GM23338 (cell line): ENCODE data around the gene PSMG2. TPM values are rescaled to one million over a fixed set of nuclear protein-coding genes. Genes with fewer than 3 reads are reported as not detected.

Experiments
- ATAC-seq: fragments of 200-7000 bp; cut with Tn5 transposase; 3 replicates; pipeline ENCODE4 v1.9.1; 2020
- DNase-seq: peaks from one replicate; pipeline ENCODE4 v3.0.0-alpha.2; 2015; ENCODE audit warnings: low spot score
- H2AFZ ChIP-seq: fragments of 200-600 bp; sonication (generic); 2 replicates; pipeline ENCODE4 v1.8.0; 2016; ENCODE audit warnings: antibody characterized with exemption, mild to moderate bottlenecking, moderate library complexity
- H3F3A ChIP-seq: fragments of 200-600 bp; sonication (generic); replicated peaks from 2 replicates; pipeline ENCODE4 v1.8.0; 2017; ENCODE audit warnings: antibody characterized with exemption, mixed run types, low read depth
- H3K27ac ChIP-seq: fragments of 200-600 bp; sonication (generic); 2 replicates; pipeline ENCODE4 v1.6.1; 2016; ENCODE audit warnings: low read depth
- H3K27me3 ChIP-seq: fragments of 200-600 bp; sonication (generic); 2 replicates; pipeline ENCODE4 v1.8.0; 2016; ENCODE audit warnings: mild to moderate bottlenecking, mixed run types, moderate library complexity; ENCODE audit not compliant: insufficient read depth
- H3K36me3 ChIP-seq: fragments of 200-600 bp; sonication (generic); 2 replicates; pipeline ENCODE4 v1.8.0; 2016; ENCODE audit warnings: mild to moderate bottlenecking; ENCODE audit not compliant: insufficient read depth
- H3K4me1 ChIP-seq: fragments of 200-600 bp; sonication (generic); 2 replicates; pipeline ENCODE4 v1.8.0; 2016; ENCODE audit warnings: mild to moderate bottlenecking, moderate library complexity; ENCODE audit not compliant: insufficient read depth
- H3K4me2 ChIP-seq: fragments of 200-600 bp; sonication (generic); 2 replicates; pipeline ENCODE4 v1.7.1; 2017; ENCODE audit warnings: mixed run types
- H3K4me3 ChIP-seq: fragments of 200-600 bp; sonication (generic); 2 replicates; pipeline ENCODE4 v1.6.1; 2016; ENCODE audit warnings: mixed run types
- H3K79me2 ChIP-seq: fragments of 200-600 bp; sonication (generic); replicated peaks from 2 replicates; pipeline ENCODE4 v1.8.0; 2017; ENCODE audit warnings: mild to moderate bottlenecking; ENCODE audit not compliant: insufficient read depth
- H3K9me2 ChIP-seq: fragments of 200-600 bp; sonication (generic); 2 replicates; pipeline ENCODE4 v1.8.0; 2017; ENCODE audit not compliant: insufficient read depth
- H4K20me1 ChIP-seq: fragments of 200-600 bp; sonication (generic); replicated peaks from 2 replicates; pipeline ENCODE4 v1.8.0; 2017; ENCODE audit warnings: mild to moderate bottlenecking; ENCODE audit not compliant: insufficient read depth
- H3K27ac Mint-ChIP-seq: 2 replicates; pipeline ENCODE4 v1.8.0; 2020; ENCODE audit warnings: inconsistent platforms, mild to moderate bottlenecking, moderate library complexity, mixed read lengths
- H3K27me3 Mint-ChIP-seq: 3 replicates; pipeline ENCODE4 v1.8.0; 2022; ENCODE audit warnings: low read depth, mild to moderate bottlenecking, moderate library complexity, mixed read lengths, inconsistent platforms; ENCODE audit not compliant: insufficient read depth, poor library complexity
- H3K36me3 Mint-ChIP-seq: 3 replicates; pipeline ENCODE4 v1.8.0; 2021; ENCODE audit warnings: low read depth, mild to moderate bottlenecking, inconsistent platforms, moderate library complexity, mixed read lengths
- H3K4me1 Mint-ChIP-seq: 3 replicates; pipeline ENCODE4 v1.8.0; 2020; ENCODE audit warnings: mild to moderate bottlenecking, inconsistent platforms, mixed read lengths
- H3K4me3 Mint-ChIP-seq: 3 replicates; pipeline ENCODE4 v1.8.0; 2021; ENCODE audit warnings: moderate library complexity, mild to moderate bottlenecking, inconsistent platforms, mixed read lengths
- H3K9me3 Mint-ChIP-seq: 3 replicates; pipeline ENCODE4 v1.8.0; 2020; ENCODE audit warnings: moderate library complexity, mild to moderate bottlenecking, inconsistent platforms, mixed read lengths
- CREB1 ChIP-seq: fragments of 250-450 bp; sonication (Bioruptor Pico); IDR thresholded peaks from 2 replicates; pipeline ENCODE4 v1.5.0; 2020; ENCODE audit warnings: low read depth, mild to moderate bottlenecking, moderate library complexity
- EZH2phosphoT487 ChIP-seq: fragments of 200-600 bp; sonication (generic); IDR thresholded peaks from one replicate; pipeline ENCODE4 v1.8.1; 2018; ENCODE audit warnings: antibody characterized with exemption; ENCODE audit not compliant: unreplicated experiment
- JUNB ChIP-seq: IDR thresholded peaks from one replicate; pipeline ENCODE4 v1.6.1; 2016; ENCODE audit warnings: antibody characterized with exemption; ENCODE audit not compliant: unreplicated experiment
- STAT1 ChIP-seq: IDR thresholded peaks from one replicate; pipeline ENCODE4 v1.6.1; 2016; ENCODE audit warnings: antibody characterized with exemption; ENCODE audit not compliant: unreplicated experiment
- ZNF114 ChIP-seq: fragments of 250-450 bp; sonication (Bioruptor Pico); IDR thresholded peaks from 2 replicates; pipeline ENCODE4 v1.5.0; 2020; ENCODE audit warnings: mild to moderate bottlenecking, moderate library complexity
- polyA plus RNA-seq: library from polyadenylated mRNA; unstranded; fragments of >200 nt; fragmentation: Nextera tagmentation; extraction: Ambion mirVana; gene quantifications from 2 replicates; pipeline ENCODE4 v1.2.1, GENCODE V29; 2016
- total RNA-seq: library from RNA; depleted of rRNA; stranded (reverse); fragments of >200 nt; shearing (Covaris generic); gene quantifications from 2 replicates; pipeline ENCODE4 v1.2.3, GENCODE V29; 2014
- TF ChIP-seq, protein P1 (sequence below), 2 experiments: fragments of 200-600 bp in 1 of 2; sonication (generic) in 1 of 2; conservative IDR thresholded peaks; 2 replicates each; pipeline versions ENCODE4 v1.5.1 to v1.6.1; 2016 to 2017; ENCODE audit warnings: antibody characterized with exemption in 2 of 2, low read depth in 2 of 2, mild to moderate bottlenecking in 2 of 2, moderate library complexity in 1 of 2
- TF ChIP-seq, protein P2 (sequence below): fragments of 250-450 bp; sonication (Bioruptor Pico); IDR thresholded peaks from 2 replicates; pipeline ENCODE4 v1.5.0; 2020; ENCODE audit warnings: mild to moderate bottlenecking, moderate library complexity

The PSMG2 gene
- total and polyA plus RNA-seq, 2 experiments from 2014 or later: 87.8 to 151 TPM

DNA sequence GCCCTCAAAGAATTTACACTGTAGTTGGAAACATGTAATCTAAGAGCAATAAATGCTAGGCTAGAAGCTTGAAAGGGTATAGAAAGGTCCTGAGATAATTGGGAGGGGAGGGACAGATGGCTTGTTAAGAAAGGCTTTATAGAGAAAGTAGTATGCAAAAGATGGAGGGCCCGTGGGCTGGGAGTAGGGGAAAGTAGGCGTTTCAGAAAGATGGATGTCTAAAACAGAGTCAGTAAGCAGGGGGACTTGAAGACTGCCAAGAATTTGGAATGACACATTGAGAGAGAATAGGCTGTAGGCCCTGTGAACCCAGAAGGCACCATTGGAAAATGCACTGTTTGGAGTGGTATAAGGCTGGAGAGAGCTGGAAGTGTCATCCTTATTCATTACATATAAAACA, 822 bp downstream of the PSMG2 start:
- Mint-ChIP-seq H3K27ac (peak overlapping the region; percentile 100), H3K36me3 (peaks cover 38% of the 10 kb centered on the region), H3K9me3 (peaks cover 6% of the 10 kb centered on the region; the same call in 1 of the 3 replicates), H3K27me3 (peaks cover 8% of the 10 kb centered on the region), H3K4me3 (peak overlapping the region; percentile 95), H3K4me1 (peaks cover 23% of the 10 kb centered on the region)
- Histone ChIP-seq H3F3A (peaks cover 11% of the 10 kb centered on the region; the same call in 1 of the 2 replicates), H3K36me3 (peaks cover 29% of the 10 kb centered on the region), H3K9me2 (no peaks in the 10 kb centered on the region), H4K20me1 (peaks cover 17% of the 10 kb centered on the region; the same call in 1 of the 2 replicates), H3K27me3 (no peaks in the 10 kb centered on the region), H3K79me2 (peaks cover 67% of the 10 kb centered on the region), H2AFZ (no peak overlapping the region), H3K27ac (no peak overlapping the region), H3K4me3 (peak overlapping the region; percentile 81), H3K4me1 (peaks cover 13% of the 10 kb centered on the region; the same call in 1 of the 2 replicates), H3K4me2 (peak overlapping the region; percentile 93)
- DNase-seq: peak; percentile 30
- TF ChIP-seq STAT1 (no peak), JUNB (no peak), EZH2phosphoT487 (no peak), CREB1 (CRISPR knock-in tag) (no peak), ZNF114 (CRISPR knock-in tag) (no peak)
- TF ChIP-seq, protein P1, sequence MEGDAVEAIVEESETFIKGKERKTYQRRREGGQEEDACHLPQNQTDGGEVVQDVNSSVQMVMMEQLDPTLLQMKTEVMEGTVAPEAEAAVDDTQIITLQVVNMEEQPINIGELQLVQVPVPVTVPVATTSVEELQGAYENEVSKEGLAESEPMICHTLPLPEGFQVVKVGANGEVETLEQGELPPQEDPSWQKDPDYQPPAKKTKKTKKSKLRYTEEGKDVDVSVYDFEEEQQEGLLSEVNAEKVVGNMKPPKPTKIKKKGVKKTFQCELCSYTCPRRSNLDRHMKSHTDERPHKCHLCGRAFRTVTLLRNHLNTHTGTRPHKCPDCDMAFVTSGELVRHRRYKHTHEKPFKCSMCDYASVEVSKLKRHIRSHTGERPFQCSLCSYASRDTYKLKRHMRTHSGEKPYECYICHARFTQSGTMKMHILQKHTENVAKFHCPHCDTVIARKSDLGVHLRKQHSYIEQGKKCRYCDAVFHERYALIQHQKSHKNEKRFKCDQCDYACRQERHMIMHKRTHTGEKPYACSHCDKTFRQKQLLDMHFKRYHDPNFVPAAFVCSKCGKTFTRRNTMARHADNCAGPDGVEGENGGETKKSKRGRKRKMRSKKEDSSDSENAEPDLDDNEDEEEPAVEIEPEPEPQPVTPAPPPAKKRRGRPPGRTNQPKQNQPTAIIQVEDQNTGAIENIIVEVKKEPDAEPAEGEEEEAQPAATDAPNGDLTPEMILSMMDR (conservative IDR thresholded peaks at IDR 0.05; ENCODE audit: low read depth in 2 of 2): no peak
- TF ChIP-seq, protein P2, sequence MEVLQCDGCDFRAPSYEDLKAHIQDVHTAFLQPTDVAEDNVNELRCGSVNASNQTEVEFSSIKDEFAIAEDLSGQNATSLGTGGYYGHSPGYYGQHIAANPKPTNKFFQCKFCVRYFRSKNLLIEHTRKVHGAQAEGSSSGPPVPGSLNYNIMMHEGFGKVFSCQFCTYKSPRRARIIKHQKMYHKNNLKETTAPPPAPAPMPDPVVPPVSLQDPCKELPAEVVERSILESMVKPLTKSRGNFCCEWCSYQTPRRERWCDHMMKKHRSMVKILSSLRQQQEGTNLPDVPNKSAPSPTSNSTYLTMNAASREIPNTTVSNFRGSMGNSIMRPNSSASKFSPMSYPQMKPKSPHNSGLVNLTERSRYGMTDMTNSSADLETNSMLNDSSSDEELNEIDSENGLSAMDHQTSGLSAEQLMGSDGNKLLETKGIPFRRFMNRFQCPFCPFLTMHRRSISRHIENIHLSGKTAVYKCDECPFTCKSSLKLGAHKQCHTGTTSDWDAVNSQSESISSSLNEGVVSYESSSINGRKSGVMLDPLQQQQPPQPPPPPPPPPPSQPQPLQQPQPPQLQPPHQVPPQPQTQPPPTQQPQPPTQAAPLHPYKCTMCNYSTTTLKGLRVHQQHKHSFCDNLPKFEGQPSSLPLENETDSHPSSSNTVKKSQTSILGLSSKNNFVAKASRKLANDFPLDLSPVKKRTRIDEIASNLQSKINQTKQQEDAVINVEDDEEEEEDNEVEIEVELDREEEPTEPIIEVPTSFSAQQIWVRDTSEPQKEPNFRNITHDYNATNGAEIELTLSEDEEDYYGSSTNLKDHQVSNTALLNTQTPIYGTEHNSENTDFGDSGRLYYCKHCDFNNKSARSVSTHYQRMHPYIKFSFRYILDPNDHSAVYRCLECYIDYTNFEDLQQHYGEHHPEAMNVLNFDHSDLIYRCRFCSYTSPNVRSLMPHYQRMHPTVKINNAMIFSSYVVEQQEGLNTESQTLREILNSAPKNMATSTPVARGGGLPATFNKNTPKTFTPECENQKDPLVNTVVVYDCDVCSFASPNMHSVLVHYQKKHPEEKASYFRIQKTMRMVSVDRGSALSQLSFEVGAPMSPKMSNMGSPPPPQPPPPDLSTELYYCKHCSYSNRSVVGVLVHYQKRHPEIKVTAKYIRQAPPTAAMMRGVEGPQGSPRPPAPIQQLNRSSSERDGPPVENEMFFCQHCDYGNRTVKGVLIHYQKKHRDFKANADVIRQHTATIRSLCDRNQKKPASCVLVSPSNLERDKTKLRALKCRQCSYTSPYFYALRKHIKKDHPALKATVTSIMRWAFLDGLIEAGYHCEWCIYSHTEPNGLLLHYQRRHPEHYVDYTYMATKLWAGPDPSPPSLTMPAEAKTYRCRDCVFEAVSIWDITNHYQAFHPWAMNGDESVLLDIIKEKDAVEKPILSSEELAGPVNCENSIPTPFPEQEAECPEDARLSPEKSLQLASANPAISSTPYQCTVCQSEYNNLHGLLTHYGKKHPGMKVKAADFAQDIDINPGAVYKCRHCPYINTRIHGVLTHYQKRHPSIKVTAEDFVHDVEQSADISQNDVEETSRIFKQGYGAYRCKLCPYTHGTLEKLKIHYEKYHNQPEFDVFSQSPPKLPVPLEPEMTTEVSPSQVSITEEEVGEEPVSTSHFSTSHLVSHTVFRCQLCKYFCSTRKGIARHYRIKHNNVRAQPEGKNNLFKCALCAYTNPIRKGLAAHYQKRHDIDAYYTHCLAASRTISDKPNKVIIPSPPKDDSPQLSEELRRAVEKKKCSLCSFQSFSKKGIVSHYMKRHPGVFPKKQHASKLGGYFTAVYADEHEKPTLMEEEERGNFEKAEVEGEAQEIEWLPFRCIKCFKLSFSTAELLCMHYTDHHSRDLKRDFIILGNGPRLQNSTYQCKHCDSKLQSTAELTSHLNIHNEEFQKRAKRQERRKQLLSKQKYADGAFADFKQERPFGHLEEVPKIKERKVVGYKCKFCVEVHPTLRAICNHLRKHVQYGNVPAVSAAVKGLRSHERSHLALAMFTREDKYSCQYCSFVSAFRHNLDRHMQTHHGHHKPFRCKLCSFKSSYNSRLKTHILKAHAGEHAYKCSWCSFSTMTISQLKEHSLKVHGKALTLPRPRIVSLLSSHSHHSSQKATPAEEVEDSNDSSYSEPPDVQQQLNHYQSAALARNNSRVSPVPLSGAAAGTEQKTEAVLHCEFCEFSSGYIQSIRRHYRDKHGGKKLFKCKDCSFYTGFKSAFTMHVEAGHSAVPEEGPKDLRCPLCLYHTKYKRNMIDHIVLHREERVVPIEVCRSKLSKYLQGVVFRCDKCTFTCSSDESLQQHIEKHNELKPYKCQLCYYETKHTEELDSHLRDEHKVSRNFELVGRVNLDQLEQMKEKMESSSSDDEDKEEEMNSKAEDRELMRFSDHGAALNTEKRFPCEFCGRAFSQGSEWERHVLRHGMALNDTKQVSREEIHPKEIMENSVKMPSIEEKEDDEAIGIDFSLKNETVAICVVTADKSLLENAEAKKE (CRISPR knock-in tag): no peak
- no peak for ATAC-seq
